Naive B cell (primary cell): Measurements from ENCODE around the gene DAGLA. TPM values are rescaled to one million over a fixed set of nuclear protein-coding genes. Genes with fewer than 3 reads are reported as not detected.

Experiments
- ATAC-seq, 2 donors: fragments of 150-1000 bp; cut with Tn5 transposase; 2 replicates each; pipeline ENCODE4 v1.10.0; 2021; ENCODE audit warnings: low read depth in 2 of 2, mild to moderate bottlenecking in 2 of 2, moderate library complexity in 2 of 2
- DNase-seq: peaks from one replicate; pipeline ENCODE4 v3.0.0; 2022
- H3K27ac Mint-ChIP-seq, 6 donors: one replicate each; pipeline ENCODE4 v1.8.0; 2020 to 2022; ENCODE audit warnings: mild to moderate bottlenecking in 6 of 6, mixed read lengths in 6 of 6, moderate library complexity in 5 of 6, inconsistent platforms in 2 of 6
- H3K27me3 Mint-ChIP-seq, 3 donors: one replicate each; pipeline ENCODE4 v1.8.0; 2021 to 2022; ENCODE audit warnings: mixed read lengths in 3 of 3, mild to moderate bottlenecking in 1 of 3
- H3K36me3 Mint-ChIP-seq, 2 donors: one replicate each; pipeline ENCODE4 v1.8.0; 2020 to 2022; ENCODE audit warnings: mixed read lengths in 2 of 2, inconsistent platforms in 1 of 2, mild to moderate bottlenecking in 1 of 2
- H3K4me1 Mint-ChIP-seq, 3 donors: one replicate each; pipeline ENCODE4 v1.8.0; 2020 to 2022; ENCODE audit warnings: mixed read lengths in 3 of 3, inconsistent platforms in 1 of 3, mild to moderate bottlenecking in 1 of 3, moderate library complexity in 1 of 3
- H3K4me3 Mint-ChIP-seq, 8 donors: one replicate each; pipeline ENCODE4 v1.8.0; 2020 to 2022; ENCODE audit warnings: mild to moderate bottlenecking in 8 of 8, mixed read lengths in 8 of 8, moderate library complexity in 8 of 8, inconsistent platforms in 2 of 8
- H3K9me3 Mint-ChIP-seq, 7 donors: one replicate each; pipeline ENCODE4 v1.8.0; 2020 to 2022; ENCODE audit warnings: mixed read lengths in 7 of 7, mild to moderate bottlenecking in 5 of 7, inconsistent platforms in 2 of 7, moderate library complexity in 1 of 7
- polyA plus RNA-seq, 6 donors: library from polyadenylated mRNA; unstranded; fragments of 300-500 nt; fragmentation: Illumina TruSeq; gene quantifications; one replicate each; pipeline ENCODE4 v1.2.3, GENCODE V29; 2021; ENCODE audit warnings: low read depth in 6 of 6

DAGLA gene
- polyA plus RNA-seq, 6 donors from 2014 or later: not detected

DNA sequence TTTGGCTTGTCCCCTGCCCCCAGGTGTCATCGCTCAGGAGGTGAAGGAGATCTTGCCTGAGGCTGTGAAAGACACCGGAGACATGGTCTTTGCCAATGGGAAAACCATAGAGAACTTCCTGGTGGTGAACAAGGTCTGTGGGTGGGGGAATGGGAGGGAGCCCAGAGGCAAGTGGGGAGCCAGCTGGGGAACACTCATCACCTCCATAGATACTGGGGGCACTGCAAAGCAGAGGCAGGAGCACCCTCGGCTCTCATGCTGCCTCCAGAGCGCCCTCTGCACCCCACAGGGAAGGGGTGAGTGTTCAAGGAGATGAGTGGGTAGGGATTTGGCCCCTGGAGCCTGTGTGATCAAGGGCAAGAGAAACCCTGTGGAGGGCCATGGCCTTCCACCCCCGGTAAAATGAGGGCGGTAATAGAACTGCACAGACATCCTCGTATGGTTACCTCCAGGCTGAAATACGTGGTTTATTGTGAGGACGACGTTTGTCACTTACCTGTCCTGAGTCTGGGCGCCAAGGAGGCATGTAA lies 98.2 kb downstream of the DAGLA start:
- no peaks in the 10 kb centered on the region for H3K36me3 Mint-ChIP-seq
- H3K27me3 Mint-ChIP-seq: peaks cover 0 to 27% (median 14%) of the 10 kb centered on the region in 3 donors
- peaks cover 11 to 17% (median 11%) of the 10 kb centered on the region in 3 donors for H3K4me1 Mint-ChIP-seq
- DNase-seq (no peak), ATAC-seq (no peak)
- no peaks in the 10 kb centered on the region for H3K9me3 Mint-ChIP-seq
- H3K4me3 Mint-ChIP-seq: peak overlapping the region in 5 of 8 donors; percentile 63 to 90 (median 73)
- no peak overlapping the region for H3K27ac Mint-ChIP-seq

DNA sequence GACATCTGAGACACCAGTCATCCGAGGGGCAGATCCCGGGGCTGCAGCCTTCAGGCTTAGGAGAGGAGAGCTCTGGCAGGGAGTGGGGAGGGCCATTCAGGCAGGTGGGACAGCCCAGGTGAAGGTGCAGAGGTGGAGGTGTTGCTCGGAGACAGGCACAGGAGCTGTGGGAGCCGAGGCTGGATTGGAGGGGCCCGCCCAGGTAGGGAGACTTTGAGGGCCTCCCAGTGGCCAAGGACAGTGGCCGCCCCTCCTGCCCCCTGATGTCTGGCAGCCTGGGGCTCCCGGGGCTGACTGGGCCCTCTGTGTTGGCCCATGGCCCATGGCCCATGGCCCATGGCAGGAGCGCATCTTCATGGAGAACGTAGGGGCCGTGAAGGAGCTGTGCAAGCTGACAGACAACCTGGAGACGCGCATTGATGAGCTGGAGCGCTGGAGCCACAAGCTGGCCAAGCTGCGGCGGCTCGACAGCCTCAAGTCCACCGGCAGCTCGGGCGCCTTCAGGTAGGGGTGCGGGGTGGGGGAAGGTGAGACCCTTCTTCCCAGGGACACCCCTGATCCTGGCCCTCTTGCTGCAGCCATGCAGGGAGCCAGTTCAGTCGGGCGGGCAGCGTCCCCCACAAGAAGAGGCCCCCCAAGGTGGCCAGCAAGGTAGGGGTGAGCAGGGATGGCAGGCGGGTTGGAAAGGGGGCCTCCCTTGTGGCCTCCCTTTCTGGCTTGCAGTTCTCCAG lies 98.9 kb downstream of the DAGLA start:
- DNase-seq (no peak), ATAC-seq (no peak)
- Mint-ChIP-seq H3K9me3 (no peaks in the 10 kb centered on the region), H3K4me1 (peaks cover 11 to 17% (median 11%) of the 10 kb centered on the region in 3 donors), H3K27me3 (peaks cover 0 to 27% (median 14%) of the 10 kb centered on the region in 3 donors), H3K36me3 (no peaks in the 10 kb centered on the region), H3K27ac (no peak overlapping the region), H3K4me3 (peak overlapping the region in 1 of 8 donors; percentile 25)

DNA sequence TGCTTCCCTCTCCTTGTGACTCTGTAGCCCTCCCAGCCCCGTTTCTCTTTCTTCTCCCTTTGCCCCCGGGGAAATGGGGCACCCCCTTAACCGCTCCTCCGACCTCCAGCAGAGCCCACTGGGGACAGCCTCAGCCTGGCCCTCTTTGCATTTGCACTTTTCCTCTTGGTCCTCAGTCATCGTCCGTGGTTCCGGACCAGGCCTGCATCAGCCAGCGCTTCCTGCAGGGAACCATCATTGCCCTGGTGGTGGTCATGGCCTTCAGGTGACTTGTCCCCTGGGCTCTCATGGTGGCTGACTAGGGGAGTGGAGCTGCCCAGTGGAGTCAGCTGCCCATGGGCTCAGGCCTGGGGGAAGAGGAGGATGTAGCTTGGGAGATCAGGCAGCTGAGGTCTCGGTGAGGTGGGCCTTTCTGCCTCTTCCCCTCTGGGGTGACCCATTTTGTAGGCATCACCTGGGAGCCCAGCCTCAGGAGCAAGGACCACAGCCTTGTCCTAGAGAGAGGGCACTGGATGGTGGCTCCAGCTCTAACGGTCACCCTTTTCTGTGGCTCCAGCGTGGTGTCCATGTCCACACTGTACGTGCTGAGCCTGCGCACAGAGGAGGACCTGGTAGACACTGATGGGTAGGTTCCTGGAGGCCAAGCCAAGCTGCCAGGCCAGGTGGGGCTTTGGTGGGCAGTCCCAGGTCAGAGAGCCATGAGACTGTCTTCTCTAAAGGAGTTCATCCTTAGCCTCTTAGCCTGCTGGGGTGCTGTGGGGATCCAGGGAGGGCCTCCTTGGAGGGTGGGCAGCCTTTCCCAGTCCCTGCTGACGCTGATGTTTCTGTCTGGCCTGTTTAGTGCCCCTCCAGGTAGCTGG lies 99.7 kb downstream of the DAGLA start:
- Mint-ChIP-seq H3K27me3 (peaks cover 0 to 23% (median 9%) of the 10 kb centered on the region in 3 donors), H3K4me3 (peak overlapping the region in 2 of 8 donors; percentile 34 to 53)

GRCh38 chr11:61780581-61781162 lies 100.5 kb downstream of the DAGLA start:
- Mint-ChIP-seq H3K36me3 (no peaks in the 10 kb centered on the region), H3K27ac (peak overlapping the region in 1 of 6 donors; percentile 41), H3K4me1 (peaks cover 9 to 28% (median 22%) of the 10 kb centered on the region in 3 donors), H3K27me3 (peaks cover 0 to 15% (median 1%) of the 10 kb centered on the region in 3 donors), H3K9me3 (no peaks in the 10 kb centered on the region), H3K4me3 (no peak overlapping the region)
- ATAC-seq: no peak
- DNase-seq: no peak

More for the DNA sequence above, 99.7 kb downstream of the DAGLA start:
- no peaks in the 10 kb centered on the region for H3K9me3 Mint-ChIP-seq
- peak overlapping the region in 1 of 6 donors; percentile 41 for H3K27ac Mint-ChIP-seq
- no peaks in the 10 kb centered on the region for H3K36me3 Mint-ChIP-seq
- ATAC-seq (no peak), DNase-seq (no peak)
- H3K4me1 Mint-ChIP-seq: peaks cover 10 to 22% (median 19%) of the 10 kb centered on the region in 3 donors

DNA sequence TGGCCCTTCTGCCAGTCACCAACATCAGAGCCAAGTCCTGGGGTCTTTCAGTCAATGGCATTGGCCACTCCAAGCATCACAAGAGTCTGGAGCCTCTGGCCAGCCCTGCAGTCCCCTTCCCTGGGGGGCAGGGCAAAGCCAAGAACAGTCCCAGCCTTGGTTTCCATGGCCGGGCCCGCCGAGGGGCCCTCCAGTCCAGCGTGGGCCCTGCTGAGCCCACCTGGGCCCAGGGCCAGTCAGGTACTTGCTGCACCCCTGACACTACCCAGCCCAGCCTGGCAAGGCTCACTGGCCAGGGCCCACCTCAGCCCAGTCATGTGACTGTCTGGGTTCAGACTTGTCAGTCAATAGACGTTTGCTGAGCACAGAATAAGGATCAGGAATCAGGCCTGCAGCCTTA lies 101.4 kb downstream of the DAGLA start:
- peaks cover 0 to 8% (median 0%) of the 10 kb centered on the region in 3 donors for H3K27me3 Mint-ChIP-seq
- no peak overlapping the region for H3K4me3 Mint-ChIP-seq
- DNase-seq (no peak), ATAC-seq (no peak)
- no peaks in the 10 kb centered on the region for H3K36me3 Mint-ChIP-seq
- H3K27ac Mint-ChIP-seq: no peak overlapping the region
- H3K4me1 Mint-ChIP-seq: peaks cover 12 to 33% (median 31%) of the 10 kb centered on the region in 3 donors
- no peaks in the 10 kb centered on the region for H3K9me3 Mint-ChIP-seq

DNA sequence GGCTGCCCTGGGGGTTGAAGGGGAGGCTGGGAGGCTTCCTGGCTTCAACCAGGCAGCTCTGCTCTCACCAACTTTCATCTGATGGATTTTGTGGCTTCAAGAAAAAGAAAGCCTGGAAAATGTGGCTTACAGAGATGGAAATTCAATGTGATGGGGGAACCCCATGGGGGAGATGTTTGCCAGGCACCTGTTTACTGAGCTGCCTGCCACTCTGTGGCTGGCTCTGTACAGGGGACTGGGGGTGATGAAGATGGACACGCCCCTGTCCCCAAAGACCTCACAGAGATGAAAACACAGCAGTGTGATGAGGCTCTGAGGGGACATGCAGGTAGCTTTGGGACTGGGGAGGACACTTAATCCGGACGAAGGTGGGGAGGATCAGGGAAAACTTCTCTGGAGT lies 102.1 kb downstream of the DAGLA start:
- no peaks in the 10 kb centered on the region for H3K9me3 Mint-ChIP-seq
- H3K4me1 Mint-ChIP-seq: peaks cover 12 to 34% (median 28%) of the 10 kb centered on the region in 3 donors
- peaks cover 0 to 6% (median 0%) of the 10 kb centered on the region in 3 donors for H3K27me3 Mint-ChIP-seq
- ATAC-seq: no peak
- no peak overlapping the region for H3K4me3 Mint-ChIP-seq
- no peaks in the 10 kb centered on the region for H3K36me3 Mint-ChIP-seq
- H3K27ac Mint-ChIP-seq: no peak overlapping the region
- DNase-seq: no peak

GRCh38 chr11:61782841-61783240 lies 102.7 kb downstream of the DAGLA start:
- Mint-ChIP-seq H3K27me3 (peaks cover 0 to 4% (median 0%) of the 10 kb centered on the region in 3 donors), H3K4me3 (no peak overlapping the region), H3K36me3 (no peaks in the 10 kb centered on the region), H3K9me3 (no peaks in the 10 kb centered on the region), H3K27ac (no peak overlapping the region), H3K4me1 (peaks cover 12 to 32% (median 28%) of the 10 kb centered on the region in 3 donors)
- ATAC-seq (no peak), DNase-seq (no peak)

GRCh38 chr11:61783717-61784505 lies 103.7 kb downstream of the DAGLA start:
- Mint-ChIP-seq H3K9me3 (no peaks in the 10 kb centered on the region), H3K36me3 (peaks cover 0 to 8% of the 10 kb centered on the region in 2 donors), H3K4me3 (no peak overlapping the region), H3K4me1 (peaks cover 12 to 28% (median 27%) of the 10 kb centered on the region in 3 donors), H3K27ac (peak overlapping the region in 1 of 6 donors; percentile 10), H3K27me3 (no peaks in the 10 kb centered on the region)
- DNase-seq (no peak), ATAC-seq (no peak)

DNA sequence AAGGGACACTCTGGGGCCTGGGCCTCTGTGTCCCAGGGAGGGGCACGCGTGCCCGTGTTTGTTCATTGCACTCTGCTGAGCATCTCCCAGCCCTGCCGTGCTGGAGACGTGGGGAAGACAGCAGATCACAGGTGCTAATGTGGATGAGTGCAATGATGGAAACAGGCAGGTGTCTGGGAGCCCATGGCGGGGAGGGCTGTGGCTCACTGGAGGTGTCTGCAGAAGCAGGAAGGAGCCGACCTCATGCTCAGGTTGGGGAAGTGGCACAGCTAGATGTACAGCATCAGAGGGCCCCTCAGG lies 104.3 kb downstream of the DAGLA start:
- DNase-seq (no peak), ATAC-seq (no peak)
- peak overlapping the region in 1 of 6 donors; percentile 73 for H3K27ac Mint-ChIP-seq
- peaks cover 12 to 29% (median 29%) of the 10 kb centered on the region in 3 donors for H3K4me1 Mint-ChIP-seq
- H3K36me3 Mint-ChIP-seq: peaks cover 0 to 9% of the 10 kb centered on the region in 2 donors
- H3K4me3 Mint-ChIP-seq: no peak overlapping the region
- H3K9me3 Mint-ChIP-seq: no peaks in the 10 kb centered on the region
- no peaks in the 10 kb centered on the region for H3K27me3 Mint-ChIP-seq

DNA sequence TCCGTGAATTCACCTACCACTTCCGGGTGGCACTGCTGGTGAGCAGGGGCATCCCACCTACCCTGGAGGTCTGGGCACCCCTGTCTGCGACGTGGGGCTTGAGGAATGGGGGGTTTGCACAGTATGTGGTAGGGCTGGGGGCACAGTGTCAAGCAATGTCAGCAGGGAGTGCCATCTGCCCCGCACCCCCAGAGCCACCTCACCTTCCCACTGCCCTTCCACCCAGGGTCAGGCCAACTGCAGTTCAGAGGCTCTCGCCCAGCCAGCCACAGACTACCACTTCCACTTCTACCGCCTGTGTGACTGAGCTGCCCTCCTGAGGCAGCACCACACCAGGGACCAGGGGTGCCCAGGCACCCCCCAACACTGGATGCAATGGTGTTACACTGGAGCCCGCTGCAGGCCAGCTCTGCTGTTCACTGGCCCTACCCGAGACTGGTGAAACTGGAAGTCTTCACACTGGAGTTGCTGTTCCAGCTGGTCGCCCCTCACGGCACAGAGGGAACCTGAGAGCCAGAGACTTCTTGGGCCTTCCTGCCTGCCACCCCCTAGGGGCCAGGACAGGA lies 105.7 kb downstream of the DAGLA start:
- H3K27ac Mint-ChIP-seq: peak overlapping the region in 1 of 6 donors; percentile 73
- peak; percentile 64 to 68 for ATAC-seq

GRCh38 chr11:61787928-61788491 lies 107.8 kb downstream of the DAGLA start:
- no peaks in the 10 kb centered on the region for H3K27me3 Mint-ChIP-seq
- peaks cover 0 to 21% of the 10 kb centered on the region in 2 donors for H3K36me3 Mint-ChIP-seq
- ATAC-seq: no peak
- no peak for DNase-seq
- no peaks in the 10 kb centered on the region for H3K9me3 Mint-ChIP-seq
- H3K4me1 Mint-ChIP-seq: peaks cover 33 to 53% (median 50%) of the 10 kb centered on the region in 3 donors
- no peak overlapping the region for H3K4me3 Mint-ChIP-seq
- H3K27ac Mint-ChIP-seq: peak overlapping the region in 1 of 6 donors; percentile 78

More for the DNA sequence above, 105.7 kb downstream of the DAGLA start:
- Mint-ChIP-seq H3K9me3 (no peaks in the 10 kb centered on the region), H3K4me1 (peaks cover 21 to 40% (median 37%) of the 10 kb centered on the region in 3 donors), H3K4me3 (no peak overlapping the region), H3K36me3 (peaks cover 0 to 21% of the 10 kb centered on the region in 2 donors), H3K27me3 (no peaks in the 10 kb centered on the region)
- DNase-seq: peak; percentile 15

GRCh38 chr11:61791737-61792309 lies 111.6 kb downstream of the DAGLA start:
- peaks cover 23 to 43% (median 30%) of the 10 kb centered on the region in 3 donors for H3K4me1 Mint-ChIP-seq

More at GRCh38 chr11:61791737-61792309, 111.6 kb downstream of the DAGLA start:
- Mint-ChIP-seq H3K27ac (peak overlapping the region; percentile 97 to 100 (median 99)), H3K27me3 (no peaks in the 10 kb centered on the region), H3K36me3 (peaks cover 0 to 21% of the 10 kb centered on the region in 2 donors), H3K4me3 (peak overlapping the region; percentile 83 to 98 (median 96)), H3K9me3 (no peaks in the 10 kb centered on the region)
- no peak for DNase-seq
- peak; percentile 18 to 22 for ATAC-seq
